Endothelial cell of umbilical vein (primary cell): Measurements from ENCODE around the gene ZNF75A. TPM values are rescaled to one million over a fixed set of nuclear protein-coding genes. Genes with fewer than 3 reads are reported as not detected.
A peak's percentile ranks its signal among the peaks of the same experiment; 100 is the strongest.

Experiments used
- BruUV-seq: library from RNA; stranded (reverse); fragments of 400-500 nt; replicated peaks from 2 replicates; lab custom pipeline; 2021; lab: Mats Ljungman, UMichigan
- CTCF ChIA-PET: fragments of 300-600, 350-600 bp; sonication (Branson Sonifier 250); formaldehyde crosslinking; loops from one replicate; lab custom pipeline; 2021; ENCODE audit warnings: antibody characterized with exemption, inconsistent platforms; lab: Charles Lee
- POLR2A ChIA-PET: fragments of 300-600, 350-600 bp; sonication (Branson Sonifier 250); formaldehyde crosslinking; loops from one replicate; lab custom pipeline; 2021; ENCODE audit warnings: antibody characterized with exemption, inconsistent platforms; lab: Charles Lee
- DNase-seq: peaks from one replicate; pipeline ENCODE4 v3.0.0-alpha.2; 2011; ENCODE audit warnings: low read depth, low spot score
- FAIRE-seq: peaks from 2 replicates; lab custom pipeline; 2011; peaks lifted over from hg19 to GRCh38; lab: Jason Lieb, UNC
- H2AFZ ChIP-seq: 2 replicates; pipeline ENCODE4 v1.6.0; 2012; ENCODE audit warnings: low read depth, low read length, control low read depth, inconsistent platforms
- H3K27ac ChIP-seq: 2 replicates; pipeline ENCODE4 v1.5.1; 2011; ENCODE audit warnings: low read depth, mild to moderate bottlenecking, control low read depth, low read length, moderate library complexity; ENCODE audit not compliant: insufficient read depth
- H3K27me3 ChIP-seq, 2 experiments: 2 replicates each; pipeline versions ENCODE4 v1.6.0 to v1.6.1; 2011; ENCODE audit warnings: low read length in 2 of 2, mixed read lengths in 1 of 2; ENCODE audit not compliant: control insufficient read depth in 2 of 2, insufficient read depth in 2 of 2
- H3K36me3 ChIP-seq, 2 experiments: 2 replicates in 1 of 2; 3 replicates in 1 of 2; pipeline ENCODE4 v1.5.1; 2011; ENCODE audit warnings: low read length in 2 of 2, mild to moderate bottlenecking in 1 of 2, moderate library complexity in 1 of 2; ENCODE audit not compliant: control insufficient read depth in 2 of 2, insufficient read depth in 2 of 2; ENCODE audit errors: extremely low read depth in 1 of 2
- H3K4me1 ChIP-seq: 3 replicates; pipeline ENCODE4 v1.5.1; 2011; ENCODE audit warnings: mild to moderate bottlenecking, low read length; ENCODE audit not compliant: control insufficient read depth, insufficient read depth; ENCODE audit errors: extremely low read depth
- H3K4me2 ChIP-seq: 2 replicates; pipeline ENCODE4 v1.6.1; 2011; ENCODE audit warnings: low read length, control low read depth, mixed read lengths; ENCODE audit not compliant: insufficient read depth
- H3K4me3 ChIP-seq, 3 experiments: fragments of 200-600 bp in 1 of 3; sonication (generic), shearing (Covaris generic) in 1 of 3; replicated peaks in 1 of 3; 2 replicates each; pipeline ENCODE4 v1.5.1; 2011 to 2016; ENCODE audit warnings: control low read depth in 3 of 3, low read length in 3 of 3, mild to moderate bottlenecking in 2 of 3, inconsistent platforms in 1 of 3, low read depth in 1 of 3, moderate library complexity in 1 of 3; ENCODE audit not compliant: insufficient read depth in 1 of 3
- H3K79me2 ChIP-seq: 2 replicates; pipeline ENCODE4 v1.6.0; 2012; ENCODE audit warnings: low read length, inconsistent platforms; ENCODE audit not compliant: control insufficient read depth, insufficient read depth
- H3K9ac ChIP-seq: replicated peaks from 2 replicates; pipeline ENCODE3; 2011; ENCODE audit warnings: low read length, control low read depth; ENCODE audit not compliant: insufficient read depth; ENCODE audit errors: extremely low read depth
- H3K9me1 ChIP-seq: replicated peaks from 3 replicates; pipeline ENCODE4 v1.6.0; 2011; ENCODE audit warnings: mild to moderate bottlenecking, low read length; ENCODE audit not compliant: control insufficient read depth, insufficient read depth; ENCODE audit errors: extremely low read depth
- H3K9me3 ChIP-seq: replicated peaks from 2 replicates; pipeline ENCODE4 v1.5.1; 2012; ENCODE audit warnings: low read length, inconsistent platforms; ENCODE audit not compliant: control insufficient read depth, insufficient read depth
- H4K20me1 ChIP-seq: replicated peaks from 2 replicates; pipeline ENCODE3; 2011; ENCODE audit warnings: mild to moderate bottlenecking, low read length; ENCODE audit not compliant: control insufficient read depth, insufficient read depth; ENCODE audit errors: extremely low read depth
- CTCF ChIP-seq, 2 donors: IDR thresholded peaks; 1 replicate in 1 of 2; 2 replicates in 1 of 2; pipeline ENCODE4 v1.5.1; 2011; ENCODE audit warnings: low read length in 2 of 2, mild to moderate bottlenecking in 2 of 2, moderate library complexity in 2 of 2, control low read depth in 1 of 2, inconsistent platforms in 1 of 2, low read depth in 1 of 2; ENCODE audit not compliant: insufficient read depth in 1 of 2; ENCODE audit errors: extremely low read depth in 1 of 2
- FOS ChIP-seq: IDR thresholded peaks from 2 replicates; pipeline ENCODE4 v1.6.1; 2011; ENCODE audit warnings: mild to moderate bottlenecking, low read length, moderate library complexity, borderline replicate concordance; ENCODE audit not compliant: insufficient read depth
- GATA2 ChIP-seq: IDR thresholded peaks from 2 replicates; pipeline ENCODE4 v1.7.0; 2011; ENCODE audit warnings: low read depth, mild to moderate bottlenecking, moderate library complexity, mixed read lengths, low read length; ENCODE audit not compliant: insufficient read length, insufficient read depth
- JUN ChIP-seq: IDR thresholded peaks from 2 replicates; pipeline ENCODE4 v1.6.1; 2011; ENCODE audit warnings: borderline replicate concordance, low read depth; ENCODE audit not compliant: insufficient read length, insufficient read depth
- MAX ChIP-seq: IDR thresholded peaks from 2 replicates; pipeline ENCODE4 v1.6.1; 2011; ENCODE audit not compliant: insufficient read depth, insufficient read length
- MYC ChIP-seq: IDR thresholded peaks from one replicate; pipeline ENCODE4 v1.6.1; 2011; ENCODE audit warnings: mild to moderate bottlenecking, low read depth, low read length
- POLR2A ChIP-seq: IDR thresholded peaks from 2 replicates; pipeline ENCODE4 v1.6.1; 2012; ENCODE audit warnings: low read depth, mild to moderate bottlenecking, control low read depth, low read length
- POLR2AphosphoS5 ChIP-seq: IDR thresholded peaks from 2 replicates; pipeline ENCODE4 v1.6.1; 2012; ENCODE audit warnings: low read depth, mild to moderate bottlenecking, control low read depth, low read length, moderate library complexity; ENCODE audit not compliant: insufficient read depth
- dilution Hi-C: fragments of 300-500 bp; cut with MboI; formaldehyde crosslinking; loops from one replicate; pipeline ENCODE4 v1.15.0; 2019; ENCODE audit warnings: low sequenced_read_pairs; ENCODE audit not compliant: extremely low pct_ligation_motif_present
- intact Hi-C: fragments of 100-400 bp; cut with micrococcal nuclease; formaldehyde crosslinking; loops from one replicate; pipeline ENCODE4 v1.10.0; 2022
- polyA plus RNA-seq, 4 experiments: library from polyadenylated mRNA; depleted of rRNA in 3 of 4; stranded (reverse) in 3 of 4; unstranded in 1 of 4; fragments of >200 nt; gene quantifications; 2 replicates each; pipeline versions ENCODE4 v1.2.1 to v1.2.3, GENCODE V29; 2011 to 2012; ENCODE audit warnings: missing spikeins in 1 of 4
- total RNA-seq: library from RNA; stranded (reverse); gene quantifications from 2 replicates; pipeline ENCODE4 v1.2.3, GENCODE V29; 2021

Gene ZNF75A
- total and polyA plus RNA-seq, 2 donors (not counting 3 experiments of a cell fraction or from before 2014, with no cell fraction given) = 8.3 to 28.4 TPM

- DNase-seq = peak; percentile 29
- Histone ChIP-seq H3K27ac (no peak overlapping the region), H3K36me3 (peaks cover 3 to 17% of the 10 kb centered on the region in 2 experiments), H3K27me3 (no peaks in the 10 kb centered on the region), H3K9me1 (no peaks in the 10 kb centered on the region), H3K4me1 (no peaks in the 10 kb centered on the region), H3K4me2 (no peak overlapping the region), H3K79me2 (no peaks in the 10 kb centered on the region), H3K4me3 (no peak overlapping the region), H3K9ac (no peak overlapping the region), H3K9me3 (peaks cover 28% of the 10 kb centered on the region), H2AFZ (no peak overlapping the region), H4K20me1 (no peaks in the 10 kb centered on the region)
- dilution Hi-C loops (no loop called here), intact Hi-C loops (no loop called here)
- TF ChIP-seq POLR2A (no peak), CTCF (IDR thresholded peaks at IDR 0.05; ENCODE audit: extremely low read depth in 1 of 2, insufficient read depth in 1 of 2, low read depth in 1 of 2, low read length in 2 of 2) (no peak), MAX (no peak), POLR2AphosphoS5 (no peak), JUN (no peak), FOS (no peak), GATA2 (no peak), MYC (no peak)
- BruUV-seq = TSS peak; percentile 5
- FAIRE-seq = no peak
- CTCF ChIA-PET = no interaction called here
- POLR2A ChIA-PET = no interaction called here
Observed at GRCh38 chr16:3317315-3317999, 12.2 kb downstream of the ZNF75A start.
